ENCODE results near the gene CFB. TPM values are rescaled to one million over a fixed set of nuclear protein-coding genes. Genes with fewer than 3 reads are reported as not detected.
"Not testable (repeated sequence)": the region's sequence is repeated elsewhere in the genome, so short reads cannot be mapped to it uniquely, and the experiment has no call there.

CFB gene
- total RNA-seq, 1 experiment from 2014 or later, result 5.6 TPM

DNA sequence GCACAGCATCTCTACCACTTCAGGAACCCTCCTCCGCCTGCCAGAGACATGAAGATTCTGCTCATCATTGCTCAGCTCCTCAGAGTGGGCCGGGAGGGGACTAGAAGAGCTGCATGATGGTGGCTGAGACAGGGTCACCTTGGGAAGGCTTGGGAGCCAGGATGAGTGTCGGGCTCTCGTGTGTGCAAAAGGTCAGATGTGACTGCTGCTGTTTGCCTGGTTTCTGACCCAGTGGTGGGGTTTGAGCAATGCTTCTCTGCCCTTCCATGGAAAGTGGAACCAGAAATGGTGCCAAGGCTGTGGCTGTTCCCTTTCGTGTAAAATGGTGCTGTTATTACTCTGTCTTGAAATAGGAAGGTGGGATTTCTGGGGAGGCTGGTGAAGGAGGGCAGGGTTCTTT is 35.1 kb downstream of the CFB start:
- H3K4me1 ChIP-seq (ENCODE audit: control insufficient read depth, insufficient read depth, low read length); BruUV-seq (replicated peaks); in situ Hi-C loops (cut with HindIII; ENCODE audit: low pct_unique_long_range_greater_than_20kb, low sequenced_read_pairs); H3K4me3 ChIP-seq (ENCODE audit: low read depth in 2 of 2, low read length in 2 of 2); H3K27me3 ChIP-seq (ENCODE audit: control insufficient read depth, insufficient read depth, low read length); POLR2A ChIA-PET; DNase-seq (ENCODE audit: low read depth, low spot score); ATAC-seq; intact Hi-C loops (cut with micrococcal nuclease; ENCODE audit: unreplicated experiment); H3K27ac ChIP-seq (ENCODE audit: low read length); H3K9me3 ChIP-seq (ENCODE audit: control insufficient read depth, insufficient read depth, low read depth, low read length); H3K36me3 ChIP-seq (ENCODE audit: control insufficient read depth, insufficient read depth, low read length); CTCF ChIA-PET: not testable (repeated sequence)

DNA sequence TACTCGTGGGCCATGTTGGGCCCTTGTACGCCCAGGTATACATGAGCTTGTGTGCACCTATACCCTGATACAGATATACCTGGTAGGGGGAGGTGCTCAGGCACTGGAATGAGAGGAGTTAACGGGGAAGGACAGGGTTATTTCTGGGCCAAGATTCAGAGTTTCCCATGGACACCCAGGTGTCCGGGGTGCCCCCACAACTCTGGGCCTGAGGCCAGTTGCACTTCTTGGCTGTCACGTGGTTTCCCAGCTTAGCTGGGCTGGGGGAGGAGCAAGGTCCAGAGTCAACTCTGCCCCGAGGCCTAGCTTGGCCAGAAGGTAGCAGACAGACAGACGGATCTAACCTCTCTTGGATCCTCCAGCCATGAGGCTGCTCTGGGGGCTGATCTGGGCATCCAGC is 35.8 kb downstream of the CFB start, which contains the start of gene C4A:
Gene C4A, plus strand, starts transcription at position 314 of the 400 bp plus-strand sequence. Its CDS starts 51 bp downstream, at position 365.
- ATAC-seq; BruUV-seq (replicated peaks); in situ Hi-C loops (cut with HindIII; ENCODE audit: low pct_unique_long_range_greater_than_20kb, low sequenced_read_pairs); H3K27me3 ChIP-seq (ENCODE audit: control insufficient read depth, insufficient read depth, low read length); H3K9me3 ChIP-seq (ENCODE audit: control insufficient read depth, insufficient read depth, low read depth, low read length); H3K27ac ChIP-seq (ENCODE audit: low read length); DNase-seq (ENCODE audit: low read depth, low spot score); intact Hi-C loops (cut with micrococcal nuclease; ENCODE audit: unreplicated experiment); CTCF ChIA-PET; H3K36me3 ChIP-seq (ENCODE audit: control insufficient read depth, insufficient read depth, low read length); H3K4me3 ChIP-seq (ENCODE audit: low read depth in 2 of 2, low read length in 2 of 2); POLR2A ChIA-PET; H3K4me1 ChIP-seq (ENCODE audit: control insufficient read depth, insufficient read depth, low read length): not testable (repeated sequence)

DNA sequence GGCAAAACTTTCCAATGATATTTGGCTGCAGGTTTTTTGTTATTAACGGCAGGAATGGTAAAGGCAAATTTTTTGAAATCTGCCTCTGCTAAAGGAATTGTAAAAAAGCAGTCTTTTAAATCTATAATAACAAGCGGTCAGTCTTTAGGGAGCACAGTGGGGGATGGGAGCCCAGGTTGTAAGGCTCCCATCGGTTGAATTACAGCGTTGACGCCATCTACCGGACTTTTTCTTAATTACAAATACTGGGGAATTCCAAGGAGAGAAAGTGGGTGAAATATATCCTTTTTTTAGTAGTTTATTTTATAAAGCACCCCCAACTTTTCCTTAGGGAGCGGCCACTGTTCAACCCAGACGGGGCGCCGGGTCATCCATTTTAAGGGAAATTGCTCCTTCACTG is 43.5 kb downstream of the CFB start:
- H3K27me3 ChIP-seq (ENCODE audit: control insufficient read depth, insufficient read depth, low read length); H3K36me3 ChIP-seq (ENCODE audit: control insufficient read depth, insufficient read depth, low read length); DNase-seq (ENCODE audit: low read depth, low spot score); H3K27ac ChIP-seq (ENCODE audit: low read length); H3K9me3 ChIP-seq (ENCODE audit: control insufficient read depth, insufficient read depth, low read depth, low read length); POLR2A ChIA-PET; H3K4me3 ChIP-seq (ENCODE audit: low read depth in 2 of 2, low read length in 2 of 2); BruUV-seq (replicated peaks); intact Hi-C loops (cut with micrococcal nuclease; ENCODE audit: unreplicated experiment); in situ Hi-C loops (cut with HindIII; ENCODE audit: low pct_unique_long_range_greater_than_20kb, low sequenced_read_pairs); H3K4me1 ChIP-seq (ENCODE audit: control insufficient read depth, insufficient read depth, low read length); CTCF ChIA-PET: not testable (repeated sequence)
- ATAC-seq, result peak; percentile 80

DNA sequence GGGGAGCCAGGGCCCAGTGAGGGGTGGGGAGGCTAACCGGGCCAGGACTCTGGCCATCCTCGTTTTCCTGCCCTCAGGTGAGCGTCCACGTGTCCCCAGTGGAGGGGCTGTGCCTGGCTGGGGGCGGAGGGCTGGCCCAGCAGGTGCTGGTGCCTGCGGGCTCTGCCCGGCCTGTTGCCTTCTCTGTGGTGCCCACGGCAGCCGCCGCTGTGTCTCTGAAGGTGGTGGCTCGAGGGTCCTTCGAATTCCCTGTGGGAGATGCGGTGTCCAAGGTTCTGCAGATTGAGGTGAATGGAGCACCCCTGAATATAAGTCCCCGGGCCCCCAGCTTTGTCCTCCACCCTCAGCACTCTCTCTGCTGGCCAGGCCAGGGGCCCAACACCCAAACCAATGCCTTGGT is 48.5 kb downstream of the CFB start:
- in situ Hi-C loops (cut with HindIII; ENCODE audit: low pct_unique_long_range_greater_than_20kb, low sequenced_read_pairs); BruUV-seq (replicated peaks): not testable (repeated sequence)

DNA sequence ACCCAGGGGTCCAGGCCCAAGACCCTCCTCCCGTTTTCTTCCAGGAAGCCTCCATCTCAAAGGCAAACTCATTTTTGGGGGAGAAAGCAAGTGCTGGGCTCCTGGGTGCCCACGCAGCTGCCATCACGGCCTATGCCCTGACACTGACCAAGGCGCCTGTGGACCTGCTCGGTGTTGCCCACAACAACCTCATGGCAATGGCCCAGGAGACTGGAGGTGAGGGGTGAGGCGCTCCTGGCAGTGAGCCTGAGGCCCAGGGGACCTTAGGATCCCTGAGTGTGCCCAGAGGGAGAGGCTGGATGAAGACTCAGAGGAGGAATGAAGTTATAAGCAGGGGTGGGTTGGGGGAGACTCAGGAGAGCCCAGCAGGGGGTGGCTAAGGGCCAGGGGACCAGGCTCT is 50.5 kb downstream of the CFB start:
- intact Hi-C loops (cut with micrococcal nuclease; ENCODE audit: unreplicated experiment); BruUV-seq (replicated peaks); H3K9me3 ChIP-seq (ENCODE audit: control insufficient read depth, insufficient read depth, low read depth, low read length); H3K4me3 ChIP-seq (ENCODE audit: low read depth in 2 of 2, low read length in 2 of 2); H3K36me3 ChIP-seq (ENCODE audit: control insufficient read depth, insufficient read depth, low read length); in situ Hi-C loops (cut with HindIII; ENCODE audit: low pct_unique_long_range_greater_than_20kb, low sequenced_read_pairs); CTCF ChIA-PET; H3K27me3 ChIP-seq (ENCODE audit: control insufficient read depth, insufficient read depth, low read length); ATAC-seq; POLR2A ChIA-PET; H3K4me1 ChIP-seq (ENCODE audit: control insufficient read depth, insufficient read depth, low read length); DNase-seq (ENCODE audit: low read depth, low spot score); H3K27ac ChIP-seq (ENCODE audit: low read length): not testable (repeated sequence)

More for the DNA sequence above, 48.5 kb downstream of the CFB start:
- H3K4me1 ChIP-seq (ENCODE audit: control insufficient read depth, insufficient read depth, low read length); H3K36me3 ChIP-seq (ENCODE audit: control insufficient read depth, insufficient read depth, low read length); ATAC-seq; intact Hi-C loops (cut with micrococcal nuclease; ENCODE audit: unreplicated experiment); H3K4me3 ChIP-seq (ENCODE audit: low read depth in 2 of 2, low read length in 2 of 2); CTCF ChIA-PET; H3K27me3 ChIP-seq (ENCODE audit: control insufficient read depth, insufficient read depth, low read length); POLR2A ChIA-PET; H3K27ac ChIP-seq (ENCODE audit: low read length); DNase-seq (ENCODE audit: low read depth, low spot score); H3K9me3 ChIP-seq (ENCODE audit: control insufficient read depth, insufficient read depth, low read depth, low read length): not testable (repeated sequence)

Small RNAs within 50 kb of the gene (microRNA-seq; reads per million reads assigned to microRNA genes)
- 0.95 reads per million for gene MIR1236 (ENCODE audit: unreplicated experiment)

Other genes starting within 250 kb of the CFB start
- 47.2 TPM for gene ABHD16A, start 242.8 kb upstream of the CFB start, total RNA-seq (2021; ENCODE audit: unreplicated experiment)
- gene LY6G6F, start 239.2 kb upstream of the CFB start, total RNA-seq (2021; ENCODE audit: unreplicated experiment), result not detected
- not detected for gene LY6G6D, start 230.7 kb upstream of the CFB start, total RNA-seq (2021; ENCODE audit: unreplicated experiment)
- 0.23 TPM for gene LY6G6C, start 224.3 kb upstream of the CFB start, total RNA-seq (2021; ENCODE audit: unreplicated experiment)
- gene MPIG6B, start 222.7 kb upstream of the CFB start, total RNA-seq (2021; ENCODE audit: unreplicated experiment), result not detected
- gene DDAH2, start 216.8 kb upstream of the CFB start, total RNA-seq (2021; ENCODE audit: unreplicated experiment), result 104 TPM
- gene CLIC1, start 209.6 kb upstream of the CFB start, total RNA-seq (2021; ENCODE audit: unreplicated experiment), result 583 TPM
- gene MSH5, start 206.1 kb upstream of the CFB start, total RNA-seq (2021; ENCODE audit: unreplicated experiment), result 38.1 TPM
- 6.3 TPM for gene SAPCD1, start 183.4 kb upstream of the CFB start, total RNA-seq (2021; ENCODE audit: unreplicated experiment)
- 4.3 TPM for gene VWA7, start 168.8 kb upstream of the CFB start, total RNA-seq (2021; ENCODE audit: unreplicated experiment)
- 229 TPM for gene VARS1, start 150.3 kb upstream of the CFB start, total RNA-seq (2021; ENCODE audit: unreplicated experiment)
- gene LSM2, start 139.1 kb upstream of the CFB start, total RNA-seq (2021; ENCODE audit: unreplicated experiment), result 89.7 TPM
- gene HSPA1L, start 130.8 kb upstream of the CFB start, total RNA-seq (2021; ENCODE audit: unreplicated experiment), result 2.8 TPM
- 169 TPM for gene HSPA1A, start 130.6 kb upstream of the CFB start, total RNA-seq (2021; ENCODE audit: unreplicated experiment)
- gene HSPA1B, start 118.4 kb upstream of the CFB start, total RNA-seq (2021; ENCODE audit: unreplicated experiment), result 147 TPM
- gene NEU1, start 83.3 kb upstream of the CFB start, total RNA-seq (2021; ENCODE audit: unreplicated experiment), result 111 TPM
- gene SLC44A4, start 67.1 kb upstream of the CFB start, total RNA-seq (2021; ENCODE audit: unreplicated experiment), result 2.7 TPM
- 60.4 TPM for gene EHMT2, start 48.4 kb upstream of the CFB start, total RNA-seq (2021; ENCODE audit: unreplicated experiment)
- 9.4 TPM for gene ZBTB12, start 44.0 kb upstream of the CFB start, total RNA-seq (2021; ENCODE audit: unreplicated experiment)
- 1.0 TPM for gene C2, start 18.4 kb upstream of the CFB start, total RNA-seq (2021; ENCODE audit: unreplicated experiment)
- 94.9 TPM for gene NELFE, start 12.9 kb downstream of the CFB start, total RNA-seq (2021; ENCODE audit: unreplicated experiment)
- 121 TPM for gene SKIC2, start 13.1 kb downstream of the CFB start, total RNA-seq (2021; ENCODE audit: unreplicated experiment)
- gene DXO, start 26.0 kb downstream of the CFB start, total RNA-seq (2021; ENCODE audit: unreplicated experiment), result 38.1 TPM
- gene C4A, start 36.0 kb downstream of the CFB start, total RNA-seq (2021; ENCODE audit: unreplicated experiment), result 8.1 TPM
- gene C4B, start 68.7 kb downstream of the CFB start, total RNA-seq (2021; ENCODE audit: unreplicated experiment), result 8.8 TPM
- 1.1 TPM for gene CYP21A2, start 92.3 kb downstream of the CFB start, total RNA-seq (2021; ENCODE audit: unreplicated experiment)
- gene TNXB, start 163.2 kb downstream of the CFB start, total RNA-seq (2021; ENCODE audit: unreplicated experiment), result 1.8 TPM
- 127 TPM for gene ATF6B, start 182.2 kb downstream of the CFB start, total RNA-seq (2021; ENCODE audit: unreplicated experiment)
- gene FKBPL, start 184.2 kb downstream of the CFB start, total RNA-seq (2021; ENCODE audit: unreplicated experiment), result 7.4 TPM
- 1.3 TPM for gene PRRT1, start 205.8 kb downstream of the CFB start, total RNA-seq (2021; ENCODE audit: unreplicated experiment)
- gene PPT2, start 208.0 kb downstream of the CFB start, total RNA-seq (2021; ENCODE audit: unreplicated experiment), result 20.1 TPM
- 11.1 TPM for gene EGFL8, start 218.5 kb downstream of the CFB start, total RNA-seq (2021; ENCODE audit: unreplicated experiment)
- gene AGPAT1, start 230.0 kb downstream of the CFB start, total RNA-seq (2021; ENCODE audit: unreplicated experiment), result 88.4 TPM
- gene RNF5, start 232.3 kb downstream of the CFB start, total RNA-seq (2021; ENCODE audit: unreplicated experiment), result 82.3 TPM
- 3.7 TPM for gene AGER, start 238.2 kb downstream of the CFB start, total RNA-seq (2021; ENCODE audit: unreplicated experiment)
- 76.2 TPM for gene PBX2, start 244.1 kb downstream of the CFB start, total RNA-seq (2021; ENCODE audit: unreplicated experiment)
- 2.0 TPM for gene GPSM3, start 246.5 kb downstream of the CFB start, total RNA-seq (2021; ENCODE audit: unreplicated experiment)

Measured in Panc1 (cell line).